AG04450 (cell line): ENCODE data around the gene EIF4E1B. TPM values are rescaled to one million over a fixed set of nuclear protein-coding genes. Genes with fewer than 3 reads are reported as not detected.

Experiments used
- CTCF ChIA-PET: fragments of 300-600, 350-600 bp; formaldehyde crosslinking; extraction: SDS; loops from one replicate; lab custom pipeline; 2022; ENCODE audit warnings: antibody characterized with exemption, inconsistent platforms; lab: Charles Lee
- POLR2A ChIA-PET: fragments of 350-600 bp; formaldehyde crosslinking; extraction: SDS; loops from one replicate; lab custom pipeline; 2021; ENCODE audit warnings: antibody characterized with exemption, inconsistent platforms; lab: Yijun Ruan, JAX
- DNase-seq: peaks from one replicate; pipeline ENCODE4 v3.0.0-alpha.2; 2011; ENCODE audit warnings: low read depth, low spot score
- H3K27ac ChIP-seq: one replicate; pipeline ENCODE4 v1.5.1; 2012; ENCODE audit warnings: low read depth, low read length, control low read depth
- H3K27me3 ChIP-seq: one replicate; pipeline ENCODE4 v1.6.0; 2012; ENCODE audit warnings: low read length; ENCODE audit not compliant: control insufficient read depth, insufficient read depth
- H3K4me3 ChIP-seq: 2 replicates; pipeline ENCODE4 v1.5.1; 2011; ENCODE audit warnings: mild to moderate bottlenecking, low read depth, low read length, control low read depth
- H3K9me3 ChIP-seq: 2 replicates; pipeline ENCODE4 v1.5.1; 2012; ENCODE audit warnings: low read length; ENCODE audit not compliant: control insufficient read depth, insufficient read depth
- polyA plus RNA-seq: library from polyadenylated mRNA; depleted of rRNA; stranded (reverse); fragments of >200 nt; gene quantifications from 2 replicates; pipeline ENCODE4 v1.2.3, GENCODE V29; 2011
- TF ChIP-seq, protein P1 (sequence below): IDR thresholded peaks from 2 replicates; pipeline ENCODE4 v1.5.1; 2011; ENCODE audit warnings: low read depth, low read length, control low read depth, inconsistent platforms

Gene EIF4E1B
- polyA plus RNA-seq, 1 experiment, result not detected

GRCh38 chr5:176682016-176682531, 51.6 kb downstream of the EIF4E1B start:
- Histone ChIP-seq H3K9me3 (no peaks in the 10 kb centered on the region; the same call in 1 of the 2 replicates), H3K27me3 (peaks cover 64% of the 10 kb centered on the region), H3K27ac (no peak overlapping the region), H3K4me3 (no peak overlapping the region)
- DNase-seq, result no peak
- TF ChIP-seq, protein P1, sequence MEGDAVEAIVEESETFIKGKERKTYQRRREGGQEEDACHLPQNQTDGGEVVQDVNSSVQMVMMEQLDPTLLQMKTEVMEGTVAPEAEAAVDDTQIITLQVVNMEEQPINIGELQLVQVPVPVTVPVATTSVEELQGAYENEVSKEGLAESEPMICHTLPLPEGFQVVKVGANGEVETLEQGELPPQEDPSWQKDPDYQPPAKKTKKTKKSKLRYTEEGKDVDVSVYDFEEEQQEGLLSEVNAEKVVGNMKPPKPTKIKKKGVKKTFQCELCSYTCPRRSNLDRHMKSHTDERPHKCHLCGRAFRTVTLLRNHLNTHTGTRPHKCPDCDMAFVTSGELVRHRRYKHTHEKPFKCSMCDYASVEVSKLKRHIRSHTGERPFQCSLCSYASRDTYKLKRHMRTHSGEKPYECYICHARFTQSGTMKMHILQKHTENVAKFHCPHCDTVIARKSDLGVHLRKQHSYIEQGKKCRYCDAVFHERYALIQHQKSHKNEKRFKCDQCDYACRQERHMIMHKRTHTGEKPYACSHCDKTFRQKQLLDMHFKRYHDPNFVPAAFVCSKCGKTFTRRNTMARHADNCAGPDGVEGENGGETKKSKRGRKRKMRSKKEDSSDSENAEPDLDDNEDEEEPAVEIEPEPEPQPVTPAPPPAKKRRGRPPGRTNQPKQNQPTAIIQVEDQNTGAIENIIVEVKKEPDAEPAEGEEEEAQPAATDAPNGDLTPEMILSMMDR, result no peak
- ChIA-PET POLR2A (no interaction called here), CTCF (interaction anchor here (1.3 kb wide), 1 partner anchor 21 kb away, joined by 7 read pairs; no protein-coding TSS in a partner anchor)

DNA sequence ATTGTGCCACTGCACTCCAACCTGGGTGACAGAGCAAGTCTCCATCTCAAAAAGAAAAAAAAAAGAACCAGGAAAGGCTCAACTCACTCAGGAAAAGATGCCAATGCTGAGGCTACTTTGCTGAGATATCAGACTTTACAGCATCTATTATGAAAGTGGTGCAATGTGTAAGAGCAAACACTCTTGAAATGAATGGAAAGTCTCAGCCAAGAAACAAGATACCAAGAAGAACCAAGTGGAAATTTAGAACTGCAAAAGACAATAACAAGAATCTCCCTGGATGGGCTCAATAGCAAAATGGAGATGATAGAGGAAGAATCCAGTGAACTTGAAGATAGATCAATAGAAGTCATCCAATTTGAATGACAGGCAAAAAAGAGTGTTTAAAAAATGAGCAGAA, 54.5 kb downstream of the EIF4E1B start:
- CTCF ChIA-PET, result interaction anchor here (1.0 to 1.3 kb wide), 2 partner anchors 9 to 24 kb away, joined by 3 read pairs; no protein-coding TSS in a partner anchor
- POLR2A ChIA-PET, result no interaction called here
- Histone ChIP-seq H3K27ac (no peak overlapping the region), H3K4me3 (no peak overlapping the region), H3K9me3 (peaks cover 13% of the 10 kb centered on the region), H3K27me3 (peaks cover 39% of the 10 kb centered on the region)
- DNase-seq, result no peak
- TF ChIP-seq, protein P1, result no peak

GRCh38 chr5:176687247-176687646, 56.8 kb downstream of the EIF4E1B start:
- ChIA-PET POLR2A (no interaction called here), CTCF (no interaction called here)
- peaks cover 13% of the 10 kb centered on the region for H3K9me3 ChIP-seq
- no peak overlapping the region for H3K27ac ChIP-seq
- no peak overlapping the region for H3K4me3 ChIP-seq
- peaks cover 31% of the 10 kb centered on the region for H3K27me3 ChIP-seq
- no peak for DNase-seq
- TF ChIP-seq, protein P1, result no peak

- Histone ChIP-seq H3K4me3 (no peak overlapping the region), H3K27me3 (peaks cover 33% of the 10 kb centered on the region), H3K9me3 (peaks cover 13% of the 10 kb centered on the region), H3K27ac (no peak overlapping the region)
- ChIA-PET POLR2A (no interaction called here), CTCF (no interaction called here)
- DNase-seq, result no peak
- TF ChIP-seq, protein P1, result no peak
Observed at GRCh38 chr5:176687881-176688280, 57.4 kb downstream of the EIF4E1B start.

DNA sequence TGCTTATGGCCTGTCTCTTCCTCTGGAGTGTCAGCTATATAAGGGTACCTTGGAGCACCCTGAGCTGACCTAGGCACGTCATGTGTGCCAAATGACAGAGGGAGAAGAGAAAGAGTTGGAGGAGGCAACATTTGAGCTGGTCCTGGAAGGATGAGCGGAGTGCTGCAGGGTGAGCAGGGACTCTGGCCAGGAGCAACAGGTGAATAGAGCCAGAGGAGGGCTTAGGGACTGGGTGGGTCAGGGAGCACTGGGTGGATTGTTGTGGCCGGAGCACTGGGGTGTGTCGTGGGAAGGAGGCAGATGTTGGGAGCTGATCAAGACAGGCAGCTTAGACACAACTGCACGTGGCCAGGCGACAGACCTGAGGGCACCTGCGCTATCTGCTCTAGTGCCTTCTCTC, 60.4 kb downstream of the EIF4E1B start:
- CTCF ChIA-PET, result interaction anchor here (1.1 kb wide), 1 partner anchor 30 kb away, joined by 3 read pairs; no protein-coding TSS in a partner anchor
- peaks cover 13% of the 10 kb centered on the region for H3K9me3 ChIP-seq
- no peak for DNase-seq
- TF ChIP-seq, protein P1, result no peak
- no peak overlapping the region for H3K27ac ChIP-seq
- H3K27me3 ChIP-seq, result peaks cover 40% of the 10 kb centered on the region
- POLR2A ChIA-PET, result no interaction called here
- no peak overlapping the region for H3K4me3 ChIP-seq
